GM13976 (cell line): ENCODE data around the gene PLCB1.

ENCODE experiments used
- DNase-seq: peaks from one replicate; pipeline ENCODE4 v3.0.0; 2012; ENCODE audit warnings: low spot score
- CTCF ChIP-seq: IDR thresholded peaks from 2 replicates; pipeline ENCODE4 v1.5.1; 2012; ENCODE audit warnings: borderline replicate concordance, mild to moderate bottlenecking; ENCODE audit not compliant: insufficient read depth; ENCODE audit errors: extremely low read depth, missing control alignments, control extremely low read depth
- in situ Hi-C: fragments of 300-500 bp; cut with MboI; formaldehyde crosslinking; loops from one replicate; pipeline ENCODE4 v1.12.0; 2022; ENCODE audit warnings: low sequenced_read_pairs, mixed read lengths, inconsistent platforms; ENCODE audit not compliant: unreplicated experiment

Gene PLCB1

GRCh38 chr20:8310618-8311017 is 178.6 kb downstream of the PLCB1 start:
- in situ Hi-C loops: no loop called here
- no peak for TF ChIP-seq CTCF
- DNase-seq: no peak

GRCh38 chr20:8313073-8313472 is 181.0 kb downstream of the PLCB1 start:
- in situ Hi-C loops: no loop called here
- no peak for DNase-seq
- TF ChIP-seq CTCF: no peak

GRCh38 chr20:8315639-8316573 is 183.8 kb downstream of the PLCB1 start:
- in situ Hi-C loops: no loop called here
- DNase-seq: no peak
- TF ChIP-seq CTCF: no peak

GRCh38 chr20:8317448-8317847 is 185.4 kb downstream of the PLCB1 start:
- in situ Hi-C loops: no loop called here
- no peak for TF ChIP-seq CTCF
- DNase-seq: no peak

GRCh38 chr20:8318965-8319625 is 187.0 kb downstream of the PLCB1 start:
- in situ Hi-C loops: no loop called here
- no peak for TF ChIP-seq CTCF
- DNase-seq: no peak

- no peak for DNase-seq
- in situ Hi-C loops: no loop called here
- no peak for TF ChIP-seq CTCF
Observed at GRCh38 chr20:8320306-8320705, 188.2 kb downstream of the PLCB1 start.
